VCaP (cell line): ENCODE measurements around the gene PDE2A.
A peak's percentile ranks its signal among the peaks of the same experiment; 100 is the strongest.
"Not testable (repeated sequence)": the region's sequence is repeated elsewhere in the genome, so short reads cannot be mapped to it uniquely, and the experiment has no call there.

Experiments used
- H3K27ac ChIP-seq: fragments of 450-650 bp; 2 replicates; pipeline ENCODE4 v1.5.1; 2017
- CTCF ChIP-seq: fragments of 450-650 bp; conservative IDR thresholded peaks from 2 replicates; pipeline ENCODE4 v1.5.1; 2017; ENCODE audit warnings: mild to moderate bottlenecking, moderate library complexity

PDE2A gene

DNA sequence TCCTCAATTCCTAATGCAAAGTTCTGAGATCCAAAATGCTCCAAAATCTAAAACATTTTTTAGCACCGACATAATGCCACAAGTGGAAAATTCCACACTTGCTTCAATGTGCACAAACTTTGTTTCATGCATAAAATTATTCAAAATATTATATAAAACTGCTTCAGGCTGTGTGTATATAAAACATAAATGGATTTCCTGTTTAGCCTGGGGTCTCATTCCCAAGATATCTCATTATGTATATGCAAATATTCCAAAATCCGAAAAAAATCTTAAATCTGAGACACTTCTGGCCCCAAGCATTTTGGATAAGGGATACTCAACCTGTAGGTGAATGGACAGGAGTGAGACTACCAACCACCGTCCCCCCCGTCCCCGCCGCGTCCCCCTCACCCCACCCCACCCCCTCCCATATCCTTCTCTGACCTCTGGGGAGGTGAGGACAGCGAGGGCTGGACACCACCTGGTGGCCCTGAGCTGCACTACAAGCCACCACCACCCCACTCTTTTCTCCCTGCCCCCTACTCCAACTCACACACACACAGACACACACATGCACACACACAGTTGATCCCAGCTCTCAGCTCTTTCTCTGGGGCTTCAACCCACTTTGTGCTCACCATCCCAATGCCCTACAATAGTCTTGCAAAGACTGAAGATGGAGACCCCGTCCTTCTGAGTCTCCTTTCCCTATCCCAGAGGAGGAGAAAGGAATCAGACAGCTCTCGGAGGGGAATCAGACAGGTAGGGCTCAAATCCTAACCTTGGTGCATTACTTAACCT is 101.0 kb downstream of the PDE2A start:
- peak overlapping the region; percentile 48; the same call in 1 of the 2 replicates for H3K27ac ChIP-seq
- TF ChIP-seq CTCF: peak; percentile 91

GRCh38 chr11:72572540-72572939 is 101.7 kb downstream of the PDE2A start:
- H3K27ac ChIP-seq: peak overlapping the region; percentile 48; the same call in 1 of the 2 replicates

DNA sequence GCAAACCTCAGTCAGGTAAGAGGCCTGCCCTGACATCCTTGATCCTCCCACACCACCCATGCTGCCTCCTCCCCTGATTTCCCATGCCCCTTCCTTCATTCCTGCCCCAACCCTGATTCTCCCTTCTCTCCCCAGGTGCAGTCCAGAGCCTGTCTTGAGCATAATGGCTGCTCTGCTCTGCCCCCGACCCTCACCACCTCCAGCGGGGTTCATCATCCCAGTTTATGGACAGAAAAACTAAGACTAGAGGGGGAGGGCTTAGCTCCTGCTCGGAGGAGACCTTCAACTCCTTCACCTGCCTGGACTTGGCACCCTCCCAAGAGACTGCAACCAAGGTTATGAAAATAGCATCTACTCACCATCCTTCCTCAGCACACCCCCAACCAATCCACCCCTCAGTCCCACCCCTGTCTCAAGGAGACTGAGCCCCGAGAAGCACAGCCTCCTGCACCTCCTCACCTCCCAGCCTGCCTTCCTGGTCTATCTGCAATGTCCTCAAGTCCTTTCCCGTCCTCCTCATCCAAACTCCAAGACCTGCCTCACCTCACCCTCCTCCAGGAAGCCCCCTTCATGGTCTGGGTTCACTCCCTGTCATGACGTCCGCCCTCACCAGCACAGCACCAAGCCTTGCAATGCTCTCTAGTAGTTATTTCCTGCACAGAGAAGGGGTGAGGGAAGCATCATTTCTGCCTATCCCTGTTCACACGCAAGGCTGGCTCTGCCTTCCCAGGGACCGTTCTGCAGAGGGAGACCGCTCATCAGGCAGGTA is 103.1 kb downstream of the PDE2A start:
- H3K27ac ChIP-seq: peak overlapping the region; percentile 48; the same call in 1 of the 2 replicates
- TF ChIP-seq CTCF: no peak

DNA sequence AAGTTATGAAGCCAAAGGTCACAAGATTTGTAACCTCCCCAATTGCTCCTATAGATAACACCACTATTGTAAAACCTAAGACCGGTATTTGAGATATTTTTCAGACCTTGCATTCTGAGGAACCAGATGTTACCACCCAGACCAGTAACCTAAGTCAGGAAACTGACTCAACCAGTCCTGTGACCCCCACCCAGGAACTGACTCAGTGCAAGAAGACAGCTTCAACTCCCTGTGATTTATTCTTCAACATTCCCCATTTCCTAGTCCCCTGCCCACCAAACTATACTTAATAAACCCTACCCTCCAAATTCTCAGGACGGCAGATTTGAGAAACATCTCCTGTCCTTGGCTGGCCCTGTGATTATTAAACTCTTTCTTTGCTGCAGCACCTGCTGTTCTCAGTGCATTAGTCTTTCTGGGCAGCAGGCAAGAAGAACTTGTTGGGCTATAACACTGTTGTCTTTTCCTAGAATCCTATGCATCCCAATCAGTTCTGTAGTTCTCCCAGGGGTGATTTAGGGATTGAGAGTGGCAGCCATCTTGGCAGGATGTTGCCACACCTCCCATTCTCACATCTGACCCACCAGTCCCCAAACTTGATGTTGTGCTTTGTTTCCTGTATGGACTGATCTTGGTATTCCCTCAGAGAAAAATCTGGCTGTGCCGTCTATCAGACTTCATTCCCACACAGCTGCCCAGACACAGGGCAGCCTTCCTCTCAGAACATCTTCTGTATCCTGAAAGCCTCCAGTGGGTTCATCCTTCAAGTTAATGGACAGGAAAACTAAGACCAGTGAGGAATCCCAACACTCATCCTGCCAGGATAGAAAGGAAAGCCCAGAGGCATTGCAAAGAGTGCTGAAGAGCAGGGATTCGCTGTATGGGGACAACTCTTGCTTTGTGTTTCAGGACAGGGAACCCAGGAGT is 104.0 kb downstream of the PDE2A start:
- no peak for TF ChIP-seq CTCF
- no peak overlapping the region for H3K27ac ChIP-seq

- no peak overlapping the region for H3K27ac ChIP-seq
Measured at GRCh38 chr11:72568861-72569260, 105.4 kb downstream of the PDE2A start.

GRCh38 chr11:72562431-72562830 is 111.8 kb downstream of the PDE2A start:
- TF ChIP-seq CTCF: no peak
- no peak overlapping the region for H3K27ac ChIP-seq

More at GRCh38 chr11:72568861-72569260, 105.4 kb downstream of the PDE2A start:
- no peak for TF ChIP-seq CTCF

DNA sequence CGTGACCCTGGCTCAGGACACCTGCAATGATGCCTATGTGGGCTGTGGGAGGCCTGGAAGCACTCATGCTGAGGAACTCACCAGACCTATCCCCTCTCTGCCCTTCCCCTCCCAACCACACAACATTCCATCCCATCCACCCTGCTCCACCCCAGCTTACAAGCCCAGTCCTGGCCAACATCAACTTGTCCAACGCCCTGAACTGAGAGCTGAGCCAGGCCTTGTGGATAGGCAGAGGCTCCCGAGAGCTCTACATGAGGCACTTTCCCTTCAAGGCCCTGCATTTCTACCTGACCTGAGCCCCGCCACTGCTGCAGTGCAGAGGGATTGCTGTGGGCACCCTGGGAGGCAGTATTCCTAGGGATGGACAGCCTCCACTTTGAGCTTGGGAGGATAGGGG is 112.4 kb downstream of the PDE2A start:
- no peak for TF ChIP-seq CTCF
- H3K27ac ChIP-seq: no peak overlapping the region

GRCh38 chr11:72560864-72561263 is 113.4 kb downstream of the PDE2A start:
- H3K27ac ChIP-seq: not testable (repeated sequence)
